T-helper 17 cell (primary cell): Measurements from ENCODE around the gene YJEFN3. TPM values are rescaled to one million over a fixed set of nuclear protein-coding genes. Genes with fewer than 3 reads are reported as not detected.

Experiments used
- ATAC-seq: fragments of 150-1000 bp; cut with Tn5 transposase; 2 replicates; pipeline ENCODE4 v1.10.0; 2021; ENCODE audit warnings: mild to moderate bottlenecking, moderate library complexity
- DNase-seq, 3 donors: peaks; one replicate each; pipeline versions ENCODE4 v3.0.0 to v3.0.0-alpha.2; 2020 to 2021
- H3K9me3 ChIP-seq: one replicate; pipeline ENCODE4 v1.7.0; 2013; ENCODE audit warnings: low read length, mild to moderate bottlenecking; ENCODE audit not compliant: control insufficient read depth, poor library complexity, severe bottlenecking
- H3K27ac Mint-ChIP-seq: one replicate; pipeline ENCODE4 v1.8.0; 2022; ENCODE audit warnings: mild to moderate bottlenecking, moderate library complexity, mixed read lengths
- H3K27me3 Mint-ChIP-seq: one replicate; pipeline ENCODE4 v1.8.0; 2022; ENCODE audit warnings: mixed read lengths
- H3K36me3 Mint-ChIP-seq: one replicate; pipeline ENCODE4 v1.8.0; 2022; ENCODE audit warnings: low read depth, mixed read lengths
- H3K4me1 Mint-ChIP-seq: one replicate; pipeline ENCODE4 v1.8.0; 2022; ENCODE audit warnings: mild to moderate bottlenecking, mixed read lengths
- H3K4me3 Mint-ChIP-seq: one replicate; pipeline ENCODE4 v1.8.0; 2022; ENCODE audit warnings: mild to moderate bottlenecking, moderate library complexity, mixed read lengths
- total RNA-seq, 4 donors: library from RNA in 2 of 4; stranded (reverse) in 2 of 4; gene quantifications; one replicate each; pipeline ENCODE4 v1.2.3 and lab custom pipeline; 2022 to 2026

The YJEFN3 gene
- total RNA-seq (1 to 10 TPM; 3.0 to 6.1 TPM), total RNA-seq (lab: John Stamatoyannopoulos, UW) (2.9 to 3.8 reads per million in 2 donors)

- ATAC-seq (no peak), DNase-seq (no peak)
- peaks cover 4% of the 10 kb centered on the region for H3K4me1 Mint-ChIP-seq
- H3K27me3 Mint-ChIP-seq = no peaks in the 10 kb centered on the region
- no peaks in the 10 kb centered on the region for H3K9me3 ChIP-seq
- H3K27ac Mint-ChIP-seq = peak within 1 kb of the TSS; percentile 45
- H3K4me3 Mint-ChIP-seq = peak within 1 kb of the TSS; percentile 15
- H3K36me3 Mint-ChIP-seq = no peaks in the 10 kb centered on the region
These were observed at the start of gene YJEFN3 for GRCh38 chr19:19528721-19529490. Gene YJEFN3, plus strand, starts transcription at chr19:19528911. Its CDS starts 22 bp downstream, at chr19:19528933.

- Mint-ChIP-seq H3K4me3 (no peak overlapping the region), H3K27ac (peak overlapping the region; percentile 56), H3K36me3 (no peaks in the 10 kb centered on the region), H3K4me1 (peaks cover 31% of the 10 kb centered on the region), H3K27me3 (no peaks in the 10 kb centered on the region)
- DNase-seq (no peak), ATAC-seq (no peak)
- no peaks in the 10 kb centered on the region for H3K9me3 ChIP-seq
These were observed 48.0 kb upstream of the YJEFN3 start for GRCh38 chr19:19480688-19481087.

GRCh38 chr19:19482809-19483596 lies 45.7 kb upstream of the YJEFN3 start:
- no peaks in the 10 kb centered on the region for H3K9me3 ChIP-seq
- Mint-ChIP-seq H3K27me3 (no peaks in the 10 kb centered on the region), H3K4me3 (no peak overlapping the region), H3K36me3 (no peaks in the 10 kb centered on the region), H3K27ac (peak overlapping the region; percentile 71), H3K4me1 (peaks cover 21% of the 10 kb centered on the region)
- DNase-seq (no peak), ATAC-seq (no peak)

- H3K9me3 ChIP-seq = no peaks in the 10 kb centered on the region
- Mint-ChIP-seq H3K27ac (peak overlapping the region; percentile 81), H3K4me1 (peaks cover 38% of the 10 kb centered on the region), H3K36me3 (no peaks in the 10 kb centered on the region), H3K27me3 (no peaks in the 10 kb centered on the region), H3K4me3 (no peak overlapping the region)
- ATAC-seq (no peak), DNase-seq (no peak)
These were observed 43.3 kb upstream of the YJEFN3 start for GRCh38 chr19:19485161-19485997.

GRCh38 chr19:19485998-19486290 lies 42.8 kb upstream of the YJEFN3 start:
- no peak for ATAC-seq
- Mint-ChIP-seq H3K4me1 (peaks cover 42% of the 10 kb centered on the region), H3K27me3 (no peaks in the 10 kb centered on the region), H3K27ac (peak overlapping the region; percentile 81), H3K36me3 (no peaks in the 10 kb centered on the region), H3K4me3 (no peak overlapping the region)
- no peaks in the 10 kb centered on the region for H3K9me3 ChIP-seq
- no peak for DNase-seq

- no peaks in the 10 kb centered on the region for H3K27me3 Mint-ChIP-seq
- peak overlapping the region; percentile 36 for H3K4me3 Mint-ChIP-seq
- H3K27ac Mint-ChIP-seq = peak overlapping the region; percentile 99
- no peak for ATAC-seq
- peaks cover 42% of the 10 kb centered on the region for H3K4me1 Mint-ChIP-seq
- no peak for DNase-seq
- H3K9me3 ChIP-seq = no peaks in the 10 kb centered on the region
- H3K36me3 Mint-ChIP-seq = no peaks in the 10 kb centered on the region
These were observed 42.2 kb upstream of the YJEFN3 start for GRCh38 chr19:19486343-19487076.

- ATAC-seq = no peak
- Mint-ChIP-seq H3K27me3 (no peaks in the 10 kb centered on the region), H3K36me3 (no peaks in the 10 kb centered on the region), H3K4me1 (peaks cover 42% of the 10 kb centered on the region), H3K4me3 (peak overlapping the region; percentile 7), H3K27ac (peak overlapping the region; percentile 99)
- H3K9me3 ChIP-seq = no peaks in the 10 kb centered on the region
- no peak for DNase-seq
These were observed 41.4 kb upstream of the YJEFN3 start for GRCh38 chr19:19487077-19487949.

- Mint-ChIP-seq H3K36me3 (no peaks in the 10 kb centered on the region), H3K4me3 (peak overlapping the region; percentile 80), H3K27ac (peak overlapping the region; percentile 99), H3K27me3 (no peaks in the 10 kb centered on the region), H3K4me1 (peaks cover 38% of the 10 kb centered on the region)
- H3K9me3 ChIP-seq = no peaks in the 10 kb centered on the region
- DNase-seq (no peak), ATAC-seq (no peak)
These were observed 40.5 kb upstream of the YJEFN3 start for GRCh38 chr19:19487950-19488874.

- H3K9me3 ChIP-seq = no peaks in the 10 kb centered on the region
- peak; percentile 73 to 81 (median 81) for DNase-seq
- Mint-ChIP-seq H3K27me3 (no peaks in the 10 kb centered on the region), H3K27ac (peak overlapping the region; percentile 99), H3K4me1 (peaks cover 37% of the 10 kb centered on the region), H3K36me3 (no peaks in the 10 kb centered on the region), H3K4me3 (peak overlapping the region; percentile 80)
- ATAC-seq = peak; percentile 88
These were observed 39.6 kb upstream of the YJEFN3 start for GRCh38 chr19:19488875-19489690.

- Mint-ChIP-seq H3K4me1 (peaks cover 35% of the 10 kb centered on the region), H3K27me3 (no peaks in the 10 kb centered on the region), H3K4me3 (peak overlapping the region; percentile 80), H3K27ac (peak overlapping the region; percentile 99), H3K36me3 (peaks cover 1% of the 10 kb centered on the region)
- ATAC-seq = peak; percentile 25
- DNase-seq = no peak
- no peaks in the 10 kb centered on the region for H3K9me3 ChIP-seq
These were observed 38.9 kb upstream of the YJEFN3 start for GRCh38 chr19:19489804-19490204.
